ENCODE results near the gene RHOBTB1.
A peak's percentile ranks its signal among the peaks of the same experiment; 100 is the strongest.

RHOBTB1 gene

DNA sequence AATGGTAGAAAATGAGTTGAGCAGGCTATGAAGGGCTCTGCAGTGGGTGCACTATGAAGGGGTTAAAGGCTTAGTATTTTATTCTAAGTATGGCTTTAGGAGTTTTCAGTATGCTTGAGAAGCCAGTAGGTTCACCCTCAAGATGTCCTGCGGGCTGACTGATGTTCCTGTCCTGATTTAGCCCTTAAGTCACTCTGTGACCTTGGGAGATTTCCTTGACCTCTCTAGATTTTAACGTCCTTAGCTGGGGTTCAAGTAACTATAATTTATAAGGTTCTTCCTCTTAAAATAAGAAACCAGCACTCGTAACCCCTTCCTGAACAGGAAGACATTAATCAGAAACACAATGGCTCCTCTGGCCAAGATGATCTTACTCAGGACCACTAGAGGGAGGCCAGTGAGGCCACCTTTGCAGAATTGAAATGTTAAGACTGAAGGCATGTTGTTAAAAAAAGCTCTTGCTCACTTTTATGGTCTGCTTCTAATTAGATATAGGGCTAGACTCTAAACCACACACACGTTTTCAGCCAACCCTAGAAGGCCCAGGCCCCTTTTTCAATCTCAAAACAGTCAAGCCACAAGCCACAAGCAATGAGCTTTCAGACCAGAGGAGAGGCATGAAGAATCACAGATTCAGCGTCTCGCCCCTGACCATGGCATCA is 123.8 kb downstream of the RHOBTB1 start:
- peak; percentile 79 for DNase-seq (ENCODE audit: low read depth)
